Ramos (cell line): ENCODE data around the gene MEIS2.

Experiments
- in situ Hi-C: fragments of 300-500 bp; cut with MboI; formaldehyde crosslinking; loops from one replicate; pipeline ENCODE4 v1.14.3; 2022; ENCODE audit warnings: low sequenced_read_pairs; ENCODE audit not compliant: unreplicated experiment

The MEIS2 gene

GRCh38 chr15:37101980-37102304, 1.6 kb upstream of the MEIS2 start:
- in situ Hi-C loops: loop anchor here (10.0 to 25.0 kb wide), 3 partner anchors 217 to 1565 kb away; partner anchors contain the start of genes CDIN1 and DPH6

- in situ Hi-C loops: loop anchor here (10.0 to 25.0 kb wide), 3 partner anchors 216 to 1564 kb away; partner anchors contain the start of genes CDIN1 and DPH6
Observed at GRCh38 chr15:37100966-37101215, 542 bp upstream of the MEIS2 start.

- in situ Hi-C loops: loop anchor here (10.0 to 25.0 kb wide), 3 partner anchors 215 to 1562 kb away; partner anchors contain the start of genes CDIN1 and DPH6
Observed at GRCh38 chr15:37099319-37100108, 835 bp downstream of the MEIS2 start.

GRCh38 chr15:37098468-37099318, 1.7 kb downstream of the MEIS2 start:
- in situ Hi-C loops: no loop called here

GRCh38 chr15:37097144-37097919, 3.0 kb downstream of the MEIS2 start:
- in situ Hi-C loops: no loop called here

GRCh38 chr15:37096558-37097143, 3.7 kb downstream of the MEIS2 start:
- in situ Hi-C loops: no loop called here

- in situ Hi-C loops: no loop called here
Observed at GRCh38 chr15:37095770-37096557, 4.4 kb downstream of the MEIS2 start.

- in situ Hi-C loops: no loop called here
Observed at GRCh38 chr15:37094915-37095711, 5.2 kb downstream of the MEIS2 start.

- in situ Hi-C loops: no loop called here
Observed at GRCh38 chr15:37094333-37094914, 5.9 kb downstream of the MEIS2 start.

- in situ Hi-C loops: no loop called here
Observed at GRCh38 chr15:37093480-37094332, 6.6 kb downstream of the MEIS2 start.

- in situ Hi-C loops: no loop called here
Observed at GRCh38 chr15:37090543-37091175, 9.7 kb downstream of the MEIS2 start.

GRCh38 chr15:37088436-37088835, 11.9 kb downstream of the MEIS2 start:
- in situ Hi-C loops: no loop called here

- in situ Hi-C loops: no loop called here
Observed at GRCh38 chr15:37087131-37087588, 13.2 kb downstream of the MEIS2 start.

- in situ Hi-C loops: no loop called here
Observed at GRCh38 chr15:37086521-37086920, 13.8 kb downstream of the MEIS2 start.

GRCh38 chr15:37086120-37086519, 14.2 kb downstream of the MEIS2 start:
- in situ Hi-C loops: no loop called here

GRCh38 chr15:37084602-37085001, 15.7 kb downstream of the MEIS2 start:
- in situ Hi-C loops: no loop called here

- in situ Hi-C loops: no loop called here
Observed at GRCh38 chr15:37083610-37084009, 16.7 kb downstream of the MEIS2 start.
